SK-N-SH (cell line): Measurements from ENCODE around the gene TCF3. TPM values are rescaled to one million over a fixed set of nuclear protein-coding genes. Genes with fewer than 3 reads are reported as not detected.

ENCODE experiments used
- CTCF ChIA-PET: fragments of 300-600, 350-600 bp; formaldehyde crosslinking; extraction: SDS; loops from one replicate; lab custom pipeline; 2021; lab: Yijun Ruan, JAX
- POLR2A ChIA-PET: fragments of 350-600 bp; sonication (Branson Sonifier 250); formaldehyde crosslinking; extraction: SDS; loops from one replicate; lab custom pipeline; 2020; ENCODE audit warnings: antibody characterized with exemption, inconsistent platforms; lab: Yijun Ruan, JAX
- DNase-seq: peaks from one replicate; pipeline ENCODE4 v3.0.0; 2012
- H2AFZ ChIP-seq: fragments of 200-600 bp; sonication (generic); 2 replicates; pipeline ENCODE4 v1.8.1; 2016; ENCODE audit warnings: antibody characterized with exemption, mild to moderate bottlenecking, low read depth
- H3F3A ChIP-seq: fragments of 200-600 bp; sonication (generic); replicated peaks from 2 replicates; pipeline ENCODE3; 2016; ENCODE audit warnings: antibody characterized with exemption, mild to moderate bottlenecking; ENCODE audit not compliant: insufficient read depth
- H3K27ac ChIP-seq, 2 experiments: fragments of 200-500 bp in 1 of 2; fragments of 200-600 bp in 1 of 2; sonication (Bioruptor generic) in 1 of 2; sonication (generic), shearing (Covaris generic) in 1 of 2; 2 replicates each; pipeline versions ENCODE4 v1.5.1 to v1.6.1; 2014 to 2016; ENCODE audit warnings: low read depth in 2 of 2, inconsistent platforms in 1 of 2, low read length in 1 of 2, mild to moderate bottlenecking in 1 of 2, mixed read lengths in 1 of 2
- H3K27me3 ChIP-seq: fragments of 200-600 bp; sonication (generic), shearing (Covaris generic); 2 replicates; pipeline ENCODE4 v1.6.1; 2016; ENCODE audit warnings: mixed run types; ENCODE audit not compliant: insufficient read depth
- H3K36me3 ChIP-seq, 2 experiments: fragments of 200-500 bp in 1 of 2; fragments of 200-600 bp in 1 of 2; sonication (Bioruptor generic) in 1 of 2; sonication (generic) in 1 of 2; replicated peaks in 1 of 2; 2 replicates each; pipeline versions ENCODE3 to v1.5.1; 2014 to 2016; ENCODE audit warnings: low read length in 1 of 2, mild to moderate bottlenecking in 1 of 2; ENCODE audit not compliant: insufficient read depth in 2 of 2, control insufficient read depth in 1 of 2
- H3K4me1 ChIP-seq, 2 experiments: fragments of 200-500 bp in 1 of 2; fragments of 200-600 bp in 1 of 2; sonication (Bioruptor generic) in 1 of 2; sonication (generic), shearing (Covaris generic) in 1 of 2; 2 replicates each; pipeline versions ENCODE4 v1.5.1 to v1.6.1; 2014 to 2016; ENCODE audit warnings: low read depth in 1 of 2, low read length in 1 of 2, mixed run types in 1 of 2; ENCODE audit not compliant: insufficient read depth in 2 of 2, control insufficient read depth in 1 of 2
- H3K4me2 ChIP-seq: fragments of 200-600 bp; sonication (generic), shearing (Covaris generic); 2 replicates; pipeline ENCODE4 v1.6.1; 2017; ENCODE audit warnings: mixed run types
- H3K4me3 ChIP-seq, 2 experiments: fragments of 200-500 bp in 1 of 2; fragments of 200-600 bp in 1 of 2; sonication (Bioruptor generic) in 1 of 2; sonication (generic), shearing (Covaris generic) in 1 of 2; 2 replicates each; pipeline versions ENCODE4 v1.5.1 to v1.8.1; 2014 to 2016; ENCODE audit warnings: low read depth in 2 of 2, inconsistent platforms in 1 of 2, low read length in 1 of 2, mild to moderate bottlenecking in 1 of 2, mixed read lengths in 1 of 2, moderate library complexity in 1 of 2
- H3K79me2 ChIP-seq: fragments of 200-600 bp; sonication (generic); 2 replicates; pipeline ENCODE4 v1.8.1; 2017; ENCODE audit warnings: mild to moderate bottlenecking; ENCODE audit not compliant: insufficient read depth
- H3K9ac ChIP-seq: fragments of 200-600 bp; sonication (generic); 2 replicates; pipeline ENCODE4 v1.6.1; 2017; ENCODE audit warnings: mixed run types
- H3K9me2 ChIP-seq: fragments of 200-600 bp; sonication (generic); 2 replicates; pipeline ENCODE4 v1.6.1; 2017; ENCODE audit warnings: mixed run types
- H3K9me3 ChIP-seq: fragments of 200-600 bp; sonication (generic); 2 replicates; pipeline ENCODE4 v1.6.1; 2017; ENCODE audit warnings: mixed run types, mild to moderate bottlenecking, moderate library complexity
- H4K20me1 ChIP-seq: fragments of 200-600 bp; sonication (generic); 2 replicates; pipeline ENCODE4 v1.6.1; 2017; ENCODE audit warnings: mild to moderate bottlenecking, mixed run types; ENCODE audit not compliant: insufficient read depth
- CHD2 ChIP-seq: fragments of 150-350 bp; IDR thresholded peaks from 2 replicates; pipeline ENCODE4 v1.6.1; 2018; ENCODE audit warnings: low read length; ENCODE audit not compliant: partially characterized antibody
- FOXJ3 ChIP-seq: sonication (generic); formaldehyde crosslinking; IDR thresholded peaks from 2 replicates; pipeline ENCODE4 v1.5.1; 2020; ENCODE audit warnings: mild to moderate bottlenecking, missing genetic modification reagents
- GATA2 ChIP-seq: sonication (generic); formaldehyde crosslinking; IDR thresholded peaks from 2 replicates; pipeline ENCODE4 v1.5.0; 2020; ENCODE audit warnings: mild to moderate bottlenecking, missing genetic modification reagents
- JUND ChIP-seq: IDR thresholded peaks from 2 replicates; pipeline ENCODE4 v1.4.0; 2012
- POLR2AphosphoS5 ChIP-seq: IDR thresholded peaks from 2 replicates; pipeline ENCODE4 v1.6.1; 2012; ENCODE audit warnings: low read depth, low read length
- RAD21 ChIP-seq: IDR thresholded peaks from 2 replicates; pipeline ENCODE4 v1.6.1; 2012; ENCODE audit warnings: mild to moderate bottlenecking, low read length
- SIN3A ChIP-seq: IDR thresholded peaks from 2 replicates; pipeline ENCODE4 v1.6.1; 2012; ENCODE audit warnings: low read depth, mild to moderate bottlenecking, low read length, moderate library complexity, borderline replicate concordance
- SMC3 ChIP-seq: IDR thresholded peaks from 2 replicates; pipeline ENCODE4 v1.6.1; 2012; ENCODE audit warnings: low read depth, low read length, improper control_type of control experiment
- TCF12 ChIP-seq: IDR thresholded peaks from 2 replicates; pipeline ENCODE4 v1.4.0; 2012
- USF1 ChIP-seq: IDR thresholded peaks from 2 replicates; pipeline ENCODE4 v1.4.0; 2012; ENCODE audit warnings: low read depth, borderline replicate concordance
- ZBTB33 ChIP-seq: IDR thresholded peaks from 2 replicates; pipeline ENCODE4 v1.4.0; 2012; ENCODE audit warnings: low read depth, borderline replicate concordance
- WGBS: methylation state at CpG from one replicate; pipeline ENCODE4 v1.1.6; 2017; ENCODE audit warnings: low lambda C conversion rate; 5-methylcytosine and 5-hydroxymethylcytosine counted together
- polyA plus RNA-seq, 3 experiments: library from polyadenylated mRNA; depleted of rRNA; stranded (reverse); fragments of >200 nt; gene quantifications; 2 replicates each; pipeline ENCODE4 v1.2.3, GENCODE V29; 2012
- TF ChIP-seq, protein P1 (sequence below): fragments of 150-350 bp; IDR thresholded peaks from 2 replicates; pipeline ENCODE4 v1.6.1; 2016; ENCODE audit warnings: mild to moderate bottlenecking, low read depth, low read length
- TF ChIP-seq, protein P2 (sequence below): IDR thresholded peaks from 2 replicates; pipeline ENCODE4 v1.4.0; 2012; ENCODE audit warnings: low read depth

Gene TCF3
- polyA plus RNA-seq, 1 of the 3 experiments (the other 2 are of a cell fraction) = 104 TPM

DNA sequence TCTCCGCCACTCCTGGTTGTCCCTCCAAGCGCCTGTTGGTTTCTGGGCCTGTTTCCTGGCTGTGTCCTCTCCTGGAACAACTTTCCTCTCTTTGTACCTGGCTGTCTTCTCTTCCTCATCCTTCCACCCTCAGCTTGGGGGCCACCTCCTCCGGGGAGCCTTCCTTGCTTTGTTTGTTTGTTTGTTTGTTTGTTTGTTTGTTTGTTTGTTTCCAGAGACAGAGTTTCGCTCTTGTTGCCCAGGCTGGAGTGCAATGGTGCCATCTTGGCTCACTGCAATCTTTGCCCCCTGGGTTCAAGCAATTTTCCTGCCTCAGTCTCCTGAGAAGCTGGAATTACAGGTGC, 6.6 kb upstream of the TCF3 start:
- no peak overlapping the region for H3K4me3 ChIP-seq
- peaks cover 3% of the 10 kb centered on the region for H3F3A ChIP-seq
- H3K79me2 ChIP-seq = no peaks in the 10 kb centered on the region
- H3K36me3 ChIP-seq = no peaks in the 10 kb centered on the region
- H3K4me1 ChIP-seq = no peaks in the 10 kb centered on the region
- TF ChIP-seq TCF12 (no peak), GATA2 (no peak), SIN3A (no peak), ZBTB33 (no peak), JUND (no peak), USF1 (no peak), FOXJ3 (CRISPR knock-in tag) (no peak)
- TF ChIP-seq, protein P1, sequence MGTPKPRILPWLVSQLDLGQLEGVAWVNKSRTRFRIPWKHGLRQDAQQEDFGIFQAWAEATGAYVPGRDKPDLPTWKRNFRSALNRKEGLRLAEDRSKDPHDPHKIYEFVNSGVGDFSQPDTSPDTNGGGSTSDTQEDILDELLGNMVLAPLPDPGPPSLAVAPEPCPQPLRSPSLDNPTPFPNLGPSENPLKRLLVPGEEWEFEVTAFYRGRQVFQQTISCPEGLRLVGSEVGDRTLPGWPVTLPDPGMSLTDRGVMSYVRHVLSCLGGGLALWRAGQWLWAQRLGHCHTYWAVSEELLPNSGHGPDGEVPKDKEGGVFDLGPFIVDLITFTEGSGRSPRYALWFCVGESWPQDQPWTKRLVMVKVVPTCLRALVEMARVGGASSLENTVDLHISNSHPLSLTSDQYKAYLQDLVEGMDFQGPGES = no peak
- 76% methylated on average over 4 of the region's 4 CpGs for WGBS
- no peak overlapping the region for H2AFZ ChIP-seq
- ChIA-PET POLR2A (no interaction called here), CTCF (interaction anchor here (0.6 to 2.7 kb wide), 3 partner anchors 13 to 167 kb away, joined by 3 to 19 read pairs (median 5); no protein-coding TSS in a partner anchor)
- no peak overlapping the region for H3K4me2 ChIP-seq
- no peaks in the 10 kb centered on the region for H3K9me3 ChIP-seq
- H4K20me1 ChIP-seq = no peaks in the 10 kb centered on the region
- DNase-seq = no peak
- H3K9ac ChIP-seq = no peak overlapping the region
- no peak overlapping the region for H3K27ac ChIP-seq
- no peaks in the 10 kb centered on the region for H3K9me2 ChIP-seq
- H3K27me3 ChIP-seq = no peaks in the 10 kb centered on the region; the same call in 1 of the 2 replicates

DNA sequence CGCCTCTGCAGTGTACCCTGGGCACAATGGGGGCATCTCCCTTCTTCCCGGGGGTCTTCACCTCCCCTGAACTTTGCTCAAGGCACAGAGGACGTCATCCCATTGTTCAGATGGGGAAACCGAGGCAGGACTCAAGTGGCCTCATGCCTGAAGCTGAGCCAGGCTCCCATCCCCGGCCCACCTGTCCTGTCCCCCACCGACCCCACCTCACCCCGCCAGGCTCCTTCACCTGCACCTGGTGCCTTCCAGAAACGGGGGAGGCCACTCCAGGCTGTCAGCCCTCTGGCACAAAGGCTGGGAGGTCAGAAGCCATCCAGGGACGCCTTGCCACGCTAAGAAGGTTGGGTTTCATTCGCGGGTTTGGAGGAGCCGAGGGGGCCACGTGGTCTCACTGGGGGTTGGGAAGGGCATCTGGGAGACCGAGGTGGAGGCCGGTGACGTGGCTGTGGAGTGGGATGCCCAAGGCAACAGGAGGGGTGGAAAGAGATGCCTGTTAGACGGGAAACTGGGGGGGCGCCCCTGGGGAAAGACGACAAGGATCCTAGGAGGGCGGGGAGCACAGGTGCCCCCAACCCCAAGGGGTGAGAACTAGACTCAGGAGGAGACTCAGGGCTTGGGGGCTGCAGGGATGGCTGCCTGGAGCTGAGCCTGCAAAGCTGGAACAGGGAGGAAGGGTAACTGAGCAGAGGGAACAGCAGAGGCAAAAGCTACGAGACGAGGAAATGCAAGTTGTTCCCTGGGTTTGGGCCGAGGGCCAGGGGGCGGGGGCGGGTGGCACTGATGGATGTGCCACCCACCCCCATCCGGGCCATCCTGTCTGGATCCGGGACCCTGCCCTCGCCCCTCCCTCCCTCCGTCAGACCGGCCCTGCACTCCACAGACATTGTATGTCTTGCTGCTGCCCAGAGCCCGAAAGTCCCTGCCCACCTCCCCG, 6.0 kb upstream of the TCF3 start:
- no peaks in the 10 kb centered on the region for H3K79me2 ChIP-seq
- no peaks in the 10 kb centered on the region for H3K36me3 ChIP-seq
- ChIA-PET POLR2A (no interaction called here), CTCF (interaction anchor here (0.6 to 2.7 kb wide), 3 partner anchors 14 to 168 kb away, joined by 3 to 19 read pairs (median 5); no protein-coding TSS in a partner anchor)
- H2AFZ ChIP-seq = no peak overlapping the region
- DNase-seq = no peak
- no peak for TF ChIP-seq TCF12
- TF ChIP-seq RAD21 = no peak
- no peak for TF ChIP-seq SMC3
- TF ChIP-seq, protein P2, sequence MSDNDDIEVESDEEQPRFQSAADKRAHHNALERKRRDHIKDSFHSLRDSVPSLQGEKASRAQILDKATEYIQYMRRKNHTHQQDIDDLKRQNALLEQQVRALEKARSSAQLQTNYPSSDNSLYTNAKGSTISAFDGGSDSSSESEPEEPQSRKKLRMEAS = no peak
- no peak for TF ChIP-seq CHD2
- TF ChIP-seq ZBTB33 = no peak
- TF ChIP-seq GATA2 = no peak
- TF ChIP-seq USF1 = no peak
- no peak for TF ChIP-seq POLR2AphosphoS5
- no peaks in the 10 kb centered on the region for H4K20me1 ChIP-seq
- no peak overlapping the region for H3K4me3 ChIP-seq
- no peaks in the 10 kb centered on the region for H3K9me2 ChIP-seq
- no peaks in the 10 kb centered on the region for H3K4me1 ChIP-seq
- H3K27ac ChIP-seq = no peak overlapping the region
- H3F3A ChIP-seq = peaks cover 3% of the 10 kb centered on the region
- H3K9ac ChIP-seq = no peak overlapping the region
- no peaks in the 10 kb centered on the region; the same call in 1 of the 2 replicates for H3K27me3 ChIP-seq
- H3K4me2 ChIP-seq = no peak overlapping the region
- 67% methylated on average over 28 of the region's 33 CpGs for WGBS
- H3K9me3 ChIP-seq = no peaks in the 10 kb centered on the region
